ENCODE results near the gene TRAPPC12.

DNA sequence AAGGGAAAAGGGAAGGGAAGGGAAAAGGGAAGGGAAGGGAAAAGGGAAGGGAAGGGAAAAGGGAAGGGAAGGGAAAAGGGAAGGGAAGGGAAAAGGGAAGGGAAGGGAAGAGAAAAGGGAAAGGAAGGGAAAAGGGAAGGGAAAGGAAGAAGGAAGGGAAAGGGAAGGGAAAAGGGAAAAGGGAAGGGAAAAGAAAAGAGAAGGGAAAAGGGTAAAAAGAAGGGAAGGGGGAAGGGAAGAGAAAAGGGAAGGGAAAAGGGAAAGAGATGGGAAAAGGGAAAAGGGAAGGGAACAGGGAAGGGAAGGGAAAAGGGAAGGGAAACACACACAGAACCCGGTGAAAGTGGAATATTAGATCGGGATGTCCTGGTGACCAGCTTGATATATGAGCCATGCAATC, 42.6 kb upstream of the TRAPPC12 start:
- no peak for TF ChIP-seq EZH2phosphoT487 (IDR thresholded peaks at IDR 0.05; ENCODE audit: borderline replicate concordance, low read length)
- TF ChIP-seq, protein P1, sequence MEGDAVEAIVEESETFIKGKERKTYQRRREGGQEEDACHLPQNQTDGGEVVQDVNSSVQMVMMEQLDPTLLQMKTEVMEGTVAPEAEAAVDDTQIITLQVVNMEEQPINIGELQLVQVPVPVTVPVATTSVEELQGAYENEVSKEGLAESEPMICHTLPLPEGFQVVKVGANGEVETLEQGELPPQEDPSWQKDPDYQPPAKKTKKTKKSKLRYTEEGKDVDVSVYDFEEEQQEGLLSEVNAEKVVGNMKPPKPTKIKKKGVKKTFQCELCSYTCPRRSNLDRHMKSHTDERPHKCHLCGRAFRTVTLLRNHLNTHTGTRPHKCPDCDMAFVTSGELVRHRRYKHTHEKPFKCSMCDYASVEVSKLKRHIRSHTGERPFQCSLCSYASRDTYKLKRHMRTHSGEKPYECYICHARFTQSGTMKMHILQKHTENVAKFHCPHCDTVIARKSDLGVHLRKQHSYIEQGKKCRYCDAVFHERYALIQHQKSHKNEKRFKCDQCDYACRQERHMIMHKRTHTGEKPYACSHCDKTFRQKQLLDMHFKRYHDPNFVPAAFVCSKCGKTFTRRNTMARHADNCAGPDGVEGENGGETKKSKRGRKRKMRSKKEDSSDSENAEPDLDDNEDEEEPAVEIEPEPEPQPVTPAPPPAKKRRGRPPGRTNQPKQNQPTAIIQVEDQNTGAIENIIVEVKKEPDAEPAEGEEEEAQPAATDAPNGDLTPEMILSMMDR (conservative IDR thresholded peaks at IDR 0.05; ENCODE audit: low read depth, low read length) = no peak

Measured in PC-3 (cell line).